ENCODE data around the gene B3GAT1. TPM values are rescaled to one million over a fixed set of nuclear protein-coding genes. Genes with fewer than 3 reads are reported as not detected.

Gene B3GAT1
- total RNA-seq, 1 experiment from 2014 or later: not detected

GRCh38 chr11:134413826-134414731 lies 2.0 kb upstream of the B3GAT1 start:
- in situ Hi-C loops (cut with HindIII; ENCODE audit: low sequenced_read_pairs): no loop called here
- DNase-seq (ENCODE audit: low spot score): no peak

GRCh38 chr11:134413043-134413825 lies 1.2 kb upstream of the B3GAT1 start:
- in situ Hi-C loops (cut with HindIII; ENCODE audit: low sequenced_read_pairs): no loop called here
- DNase-seq (ENCODE audit: low spot score): no peak

GRCh38 chr11:134410766-134411165 lies 1.3 kb downstream of the B3GAT1 start:
- in situ Hi-C loops (cut with HindIII; ENCODE audit: low sequenced_read_pairs): no loop called here
- DNase-seq (ENCODE audit: low spot score): no peak

GRCh38 chr11:134409552-134410429 lies 2.3 kb downstream of the B3GAT1 start:
- in situ Hi-C loops (cut with HindIII; ENCODE audit: low sequenced_read_pairs): no loop called here
- no peak for DNase-seq (ENCODE audit: low spot score)

GRCh38 chr11:134407923-134408322 lies 4.1 kb downstream of the B3GAT1 start:
- in situ Hi-C loops (cut with HindIII; ENCODE audit: low sequenced_read_pairs): no loop called here
- DNase-seq (ENCODE audit: low spot score): no peak

GRCh38 chr11:134407321-134407828 lies 4.7 kb downstream of the B3GAT1 start:
- in situ Hi-C loops (cut with HindIII; ENCODE audit: low sequenced_read_pairs): no loop called here
- no peak for DNase-seq (ENCODE audit: low spot score)

- in situ Hi-C loops (cut with HindIII; ENCODE audit: low sequenced_read_pairs): no loop called here
- no peak for DNase-seq (ENCODE audit: low spot score)
Observed at GRCh38 chr11:134406264-134407185, 5.5 kb downstream of the B3GAT1 start.

- in situ Hi-C loops (cut with HindIII; ENCODE audit: low sequenced_read_pairs): no loop called here
Observed at GRCh38 chr11:134405841-134406240, 6.2 kb downstream of the B3GAT1 start.

GRCh38 chr11:134405436-134405835 lies 6.6 kb downstream of the B3GAT1 start:
- no peak for DNase-seq (ENCODE audit: low spot score)
- in situ Hi-C loops (cut with HindIII; ENCODE audit: low sequenced_read_pairs): no loop called here

More at GRCh38 chr11:134405841-134406240, 6.2 kb downstream of the B3GAT1 start:
- no peak for DNase-seq (ENCODE audit: low spot score)

GRCh38 chr11:134404575-134405341 lies 7.3 kb downstream of the B3GAT1 start:
- no peak for DNase-seq (ENCODE audit: low spot score)
- in situ Hi-C loops (cut with HindIII; ENCODE audit: low sequenced_read_pairs): no loop called here

GRCh38 chr11:134402910-134403309 lies 9.1 kb downstream of the B3GAT1 start:
- in situ Hi-C loops (cut with HindIII; ENCODE audit: low sequenced_read_pairs): no loop called here
- DNase-seq (ENCODE audit: low spot score): no peak

- no peak for DNase-seq (ENCODE audit: low spot score)
- in situ Hi-C loops (cut with HindIII; ENCODE audit: low sequenced_read_pairs): no loop called here
Observed at GRCh38 chr11:134401825-134402809, 9.9 kb downstream of the B3GAT1 start.

GRCh38 chr11:134399996-134400395 lies 12.0 kb downstream of the B3GAT1 start:
- in situ Hi-C loops (cut with HindIII; ENCODE audit: low sequenced_read_pairs): no loop called here
- no peak for DNase-seq (ENCODE audit: low spot score)

GRCh38 chr11:134399293-134399654 lies 12.8 kb downstream of the B3GAT1 start:
- no peak for DNase-seq (ENCODE audit: low spot score)
- in situ Hi-C loops (cut with HindIII; ENCODE audit: low sequenced_read_pairs): no loop called here

- DNase-seq (ENCODE audit: low spot score): no peak
- in situ Hi-C loops (cut with HindIII; ENCODE audit: low sequenced_read_pairs): no loop called here
Observed at GRCh38 chr11:134398644-134399292, 13.3 kb downstream of the B3GAT1 start.

GRCh38 chr11:134398079-134398444 lies 14.0 kb downstream of the B3GAT1 start:
- DNase-seq (ENCODE audit: low spot score): no peak
- in situ Hi-C loops (cut with HindIII; ENCODE audit: low sequenced_read_pairs): no loop called here

All from G401 (cell line).